ENCODE measurements around the gene TRMT10C.

TRMT10C gene

DNA sequence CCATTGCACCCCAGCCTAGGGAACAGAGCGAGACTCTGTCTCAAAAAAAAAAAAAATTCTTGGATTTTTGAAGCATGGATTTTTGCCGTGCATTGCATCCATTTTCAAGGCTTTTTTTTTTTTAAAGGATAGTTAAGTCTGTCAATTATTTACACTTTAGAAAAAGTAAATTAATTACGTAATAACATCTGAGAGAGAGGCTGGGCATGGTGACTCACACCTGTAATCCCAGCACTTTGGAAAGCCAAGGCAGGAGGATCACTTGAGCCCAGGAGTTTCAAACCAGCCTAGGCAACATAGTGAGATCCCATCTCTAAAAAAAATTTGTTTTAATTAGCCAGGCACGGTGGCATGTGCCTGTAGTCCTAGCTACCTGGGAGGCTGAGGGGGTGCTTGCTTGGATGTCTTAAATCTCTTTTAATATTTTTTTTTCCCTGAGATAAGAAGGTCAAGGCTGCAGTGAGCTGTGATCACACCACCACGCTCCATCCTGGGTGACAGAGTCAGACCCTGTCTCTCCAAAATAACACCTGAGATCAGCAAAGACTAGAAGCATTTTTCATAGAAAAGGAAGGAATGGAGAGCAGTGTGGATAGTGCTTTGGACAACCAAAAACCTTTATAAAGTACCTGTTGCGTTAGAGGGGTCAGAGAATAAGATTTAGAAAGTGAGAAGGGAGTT, 41.8 kb upstream of the TRMT10C start:
- no peak for DNase-seq
- no peaks in the 10 kb centered on the region for H3K27me3 ChIP-seq (replicated peaks)
- no peaks in the 10 kb centered on the region for H3K36me3 ChIP-seq (replicated peaks)
- H3K27ac ChIP-seq: no peak overlapping the region
- in situ Hi-C loops (cut with HindIII; ENCODE audit: low pct_ligation_motif_present, low sequenced_read_pairs): no loop called here
- H3K4me3 ChIP-seq (ENCODE audit: low read depth, low read length): no peak overlapping the region
- TF ChIP-seq, protein P1, sequence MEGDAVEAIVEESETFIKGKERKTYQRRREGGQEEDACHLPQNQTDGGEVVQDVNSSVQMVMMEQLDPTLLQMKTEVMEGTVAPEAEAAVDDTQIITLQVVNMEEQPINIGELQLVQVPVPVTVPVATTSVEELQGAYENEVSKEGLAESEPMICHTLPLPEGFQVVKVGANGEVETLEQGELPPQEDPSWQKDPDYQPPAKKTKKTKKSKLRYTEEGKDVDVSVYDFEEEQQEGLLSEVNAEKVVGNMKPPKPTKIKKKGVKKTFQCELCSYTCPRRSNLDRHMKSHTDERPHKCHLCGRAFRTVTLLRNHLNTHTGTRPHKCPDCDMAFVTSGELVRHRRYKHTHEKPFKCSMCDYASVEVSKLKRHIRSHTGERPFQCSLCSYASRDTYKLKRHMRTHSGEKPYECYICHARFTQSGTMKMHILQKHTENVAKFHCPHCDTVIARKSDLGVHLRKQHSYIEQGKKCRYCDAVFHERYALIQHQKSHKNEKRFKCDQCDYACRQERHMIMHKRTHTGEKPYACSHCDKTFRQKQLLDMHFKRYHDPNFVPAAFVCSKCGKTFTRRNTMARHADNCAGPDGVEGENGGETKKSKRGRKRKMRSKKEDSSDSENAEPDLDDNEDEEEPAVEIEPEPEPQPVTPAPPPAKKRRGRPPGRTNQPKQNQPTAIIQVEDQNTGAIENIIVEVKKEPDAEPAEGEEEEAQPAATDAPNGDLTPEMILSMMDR (IDR thresholded peaks at IDR 0.05; ENCODE audit: low read depth, low read length, missing control alignments): no peak

DNA sequence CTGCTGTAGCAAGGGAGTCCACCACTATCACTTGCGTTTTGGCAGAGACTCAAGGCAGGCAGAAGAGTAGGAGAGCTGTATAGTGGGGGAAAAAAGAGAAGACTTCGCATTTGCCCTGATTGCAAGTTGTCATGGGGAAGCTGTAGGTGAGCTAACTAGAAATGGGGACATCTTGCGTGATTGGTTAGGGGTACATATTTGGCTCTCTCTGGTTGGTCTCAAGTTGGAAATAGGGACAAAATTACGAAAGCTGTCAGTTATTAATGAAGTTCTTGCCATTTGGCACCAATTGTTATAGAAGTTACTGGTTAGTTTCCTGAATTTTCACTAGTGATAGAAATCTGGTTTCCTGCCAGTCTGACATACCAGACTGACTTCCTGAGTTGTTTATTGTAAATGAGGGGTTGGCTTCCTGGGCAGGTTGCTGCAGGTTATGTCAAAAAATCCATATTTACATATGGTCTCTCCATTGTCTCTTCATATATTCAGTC, 40.4 kb upstream of the TRMT10C start:
- Histone ChIP-seq H3K36me3 (replicated peaks) (no peaks in the 10 kb centered on the region), H3K4me3 (ENCODE audit: low read depth, low read length) (no peak overlapping the region), H3K27ac (no peak overlapping the region), H3K27me3 (replicated peaks) (no peaks in the 10 kb centered on the region)
- TF ChIP-seq, protein P1 (IDR thresholded peaks at IDR 0.05; ENCODE audit: low read depth, low read length, missing control alignments): no peak
- no peak for DNase-seq
- in situ Hi-C loops (cut with HindIII; ENCODE audit: low pct_ligation_motif_present, low sequenced_read_pairs): no loop called here

DNA sequence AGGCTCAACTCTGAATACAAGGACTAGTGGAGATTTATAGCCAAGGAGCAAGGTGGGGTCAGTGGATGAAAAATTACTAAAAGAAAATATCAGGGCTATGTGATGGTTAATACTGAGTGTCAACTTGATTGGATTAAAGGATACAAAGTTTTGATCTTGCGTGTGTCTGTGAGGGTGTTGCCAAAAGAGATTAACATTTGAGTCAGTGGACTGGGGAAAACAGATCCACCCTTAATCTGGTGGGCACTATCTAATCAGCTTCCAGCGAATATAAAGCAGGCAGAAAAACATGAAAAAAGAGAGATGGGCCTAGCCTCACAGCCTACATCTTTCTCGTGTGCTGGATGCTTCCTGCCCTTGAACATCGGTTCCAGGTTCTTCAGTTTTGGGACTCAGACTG, 34.2 kb upstream of the TRMT10C start:
- DNase-seq: no peak
- no peaks in the 10 kb centered on the region for H3K27me3 ChIP-seq (replicated peaks)
- no peak overlapping the region for H3K27ac ChIP-seq
- H3K36me3 ChIP-seq (replicated peaks): no peaks in the 10 kb centered on the region
- no peak overlapping the region for H3K4me3 ChIP-seq (ENCODE audit: low read depth, low read length)
- TF ChIP-seq, protein P1 (IDR thresholded peaks at IDR 0.05; ENCODE audit: low read depth, low read length, missing control alignments): no peak
- in situ Hi-C loops (cut with HindIII; ENCODE audit: low pct_ligation_motif_present, low sequenced_read_pairs): no loop called here

DNA sequence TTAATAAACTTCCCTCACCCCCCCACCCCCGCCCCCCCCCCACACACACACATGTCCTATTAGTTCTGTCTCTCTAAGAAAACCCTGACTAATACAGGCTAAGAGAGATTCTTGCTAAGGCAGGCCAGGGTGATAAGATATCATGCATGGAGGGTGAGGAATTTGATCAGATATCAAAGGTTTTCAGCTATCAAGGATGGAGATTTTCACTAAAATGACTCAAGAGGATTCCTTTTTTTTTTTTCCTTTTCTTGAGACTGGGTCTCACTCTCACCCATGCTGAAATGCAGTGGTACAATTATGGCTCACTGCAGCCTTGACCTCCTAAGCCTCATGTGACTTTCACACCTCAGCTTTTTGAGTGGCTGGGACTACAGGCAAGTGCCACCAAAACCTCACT, 33.8 kb upstream of the TRMT10C start:
- no peak for DNase-seq
- TF ChIP-seq, protein P1 (IDR thresholded peaks at IDR 0.05; ENCODE audit: low read depth, low read length, missing control alignments): no peak
- H3K27me3 ChIP-seq (replicated peaks): no peaks in the 10 kb centered on the region
- in situ Hi-C loops (cut with HindIII; ENCODE audit: low pct_ligation_motif_present, low sequenced_read_pairs): no loop called here
- H3K27ac ChIP-seq: no peak overlapping the region
- H3K4me3 ChIP-seq (ENCODE audit: low read depth, low read length): no peak overlapping the region
- no peaks in the 10 kb centered on the region for H3K36me3 ChIP-seq (replicated peaks)

DNA sequence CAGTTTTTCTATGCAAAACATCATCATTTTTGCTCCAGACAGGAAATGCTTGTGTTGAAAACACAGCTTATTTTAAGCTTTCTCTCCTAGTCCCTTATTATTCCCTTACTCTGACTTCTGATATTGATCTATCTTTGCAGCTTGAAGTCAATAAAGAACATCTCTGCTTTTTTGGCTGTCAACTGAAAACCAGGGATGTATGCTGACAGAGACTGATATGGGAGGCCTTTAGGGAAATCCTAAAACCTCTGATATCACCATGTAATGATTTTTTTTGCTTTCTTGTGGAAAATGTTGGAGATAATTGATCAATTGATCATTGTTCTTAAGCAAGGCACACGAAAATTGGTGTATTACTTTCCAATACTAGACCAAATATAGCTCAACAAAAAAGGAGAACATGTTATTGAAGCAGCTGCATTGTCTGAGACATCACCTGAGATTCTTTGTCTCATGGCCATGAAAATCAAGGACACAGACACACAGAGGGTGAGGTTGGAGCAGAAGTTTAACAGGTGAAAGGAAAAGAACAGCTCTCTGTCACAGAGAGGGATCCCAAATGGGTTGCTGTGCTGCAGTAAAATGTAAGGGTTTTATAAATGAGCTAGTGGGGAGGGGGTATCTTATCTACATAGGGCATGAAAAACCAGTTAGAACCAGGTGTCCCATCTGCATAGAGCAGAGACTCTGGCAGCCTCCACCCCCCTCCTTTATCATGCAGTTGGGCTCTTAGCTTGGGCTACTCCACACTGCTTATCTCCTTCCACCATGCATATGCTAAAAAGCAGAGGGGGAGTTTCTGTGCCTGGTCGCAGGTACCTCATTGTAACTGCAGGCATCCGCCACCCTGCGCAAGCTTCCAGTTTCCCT, 31.6 kb upstream of the TRMT10C start:
- in situ Hi-C loops (cut with HindIII; ENCODE audit: low pct_ligation_motif_present, low sequenced_read_pairs): no loop called here
- H3K27me3 ChIP-seq (replicated peaks): no peaks in the 10 kb centered on the region
- no peak overlapping the region for H3K4me3 ChIP-seq (ENCODE audit: low read depth, low read length)
- DNase-seq: no peak
- H3K36me3 ChIP-seq (replicated peaks): no peaks in the 10 kb centered on the region
- TF ChIP-seq, protein P1 (IDR thresholded peaks at IDR 0.05; ENCODE audit: low read depth, low read length, missing control alignments): no peak
- H3K27ac ChIP-seq: no peak overlapping the region
